Stimulated activated memory B cell treated with anti-CD40 and anti-IgM and Interleukin-4, amounts not matched to agents 10 μg/mL and 1 μg/mL and 100 μg/mL, for 72 hours (primary cell): ENCODE data around the gene JAK3.
A peak's percentile ranks its signal among the peaks of the same experiment; 100 is the strongest.

ENCODE experiments used
- ATAC-seq: fragments of 150-1000 bp; cut with Tn5 transposase; 2 replicates; pipeline ENCODE4 v1.10.0; 2021
- H3K27ac Mint-ChIP-seq: one replicate; pipeline ENCODE4 v1.8.0; 2022; ENCODE audit warnings: mild to moderate bottlenecking, mixed read lengths
- H3K27me3 Mint-ChIP-seq: one replicate; pipeline ENCODE4 v1.8.0; 2022; ENCODE audit warnings: mixed read lengths
- H3K36me3 Mint-ChIP-seq: one replicate; pipeline ENCODE4 v1.8.0; 2022; ENCODE audit warnings: mixed read lengths
- H3K4me1 Mint-ChIP-seq: one replicate; pipeline ENCODE4 v1.8.0; 2022; ENCODE audit warnings: mixed read lengths
- H3K4me3 Mint-ChIP-seq: one replicate; pipeline ENCODE4 v1.8.0; 2022; ENCODE audit warnings: mild to moderate bottlenecking, moderate library complexity, mixed read lengths
- H3K9me3 Mint-ChIP-seq: one replicate; pipeline ENCODE4 v1.8.0; 2022; ENCODE audit warnings: mixed read lengths

Gene JAK3

DNA sequence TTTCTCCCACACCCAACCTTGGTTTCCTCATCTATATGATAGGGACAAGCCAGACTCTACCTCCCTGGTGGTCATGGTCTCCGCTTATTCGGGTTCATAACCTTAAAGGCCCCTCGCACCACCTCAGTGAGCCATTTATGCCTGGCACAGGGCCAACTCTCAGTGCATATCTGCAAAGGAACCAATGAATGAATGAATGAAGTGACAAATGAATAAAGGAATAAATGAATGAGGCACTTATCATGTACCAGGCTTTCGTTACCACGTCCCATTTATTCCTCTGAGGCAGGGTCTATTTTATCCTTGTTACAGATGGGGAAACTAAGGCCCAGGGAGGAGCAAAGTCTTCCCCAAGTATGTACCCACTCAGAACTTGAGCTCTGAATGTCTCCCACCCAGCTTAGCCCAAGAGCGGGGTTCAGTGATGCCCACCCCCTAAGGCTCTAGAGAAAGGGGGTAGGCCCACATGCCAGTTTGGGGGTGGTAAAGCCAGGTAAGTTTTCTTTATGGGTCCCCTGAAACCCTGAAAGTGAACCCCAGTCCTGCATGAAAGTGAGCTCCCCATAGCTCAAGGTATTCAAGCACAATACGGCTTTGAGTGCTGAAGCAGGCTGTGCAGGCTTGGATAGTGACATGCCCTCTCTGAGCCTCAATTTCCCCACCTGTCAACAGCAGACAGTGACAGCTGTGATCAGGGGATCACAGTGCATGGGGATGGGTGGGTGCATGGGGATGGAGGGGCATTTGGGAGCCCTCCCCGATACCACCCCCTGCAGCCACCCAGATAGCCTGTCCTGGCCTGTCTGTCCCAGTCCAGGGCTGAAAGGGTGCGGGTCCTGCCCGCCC, 23.5 kb upstream of the JAK3 start:
- Mint-ChIP-seq H3K27me3 (peaks cover 33% of the 10 kb centered on the region), H3K9me3 (no peaks in the 10 kb centered on the region), H3K4me1 (peaks cover 19% of the 10 kb centered on the region), H3K4me3 (no peak overlapping the region), H3K36me3 (no peaks in the 10 kb centered on the region), H3K27ac (no peak overlapping the region)
- no peak for ATAC-seq

DNA sequence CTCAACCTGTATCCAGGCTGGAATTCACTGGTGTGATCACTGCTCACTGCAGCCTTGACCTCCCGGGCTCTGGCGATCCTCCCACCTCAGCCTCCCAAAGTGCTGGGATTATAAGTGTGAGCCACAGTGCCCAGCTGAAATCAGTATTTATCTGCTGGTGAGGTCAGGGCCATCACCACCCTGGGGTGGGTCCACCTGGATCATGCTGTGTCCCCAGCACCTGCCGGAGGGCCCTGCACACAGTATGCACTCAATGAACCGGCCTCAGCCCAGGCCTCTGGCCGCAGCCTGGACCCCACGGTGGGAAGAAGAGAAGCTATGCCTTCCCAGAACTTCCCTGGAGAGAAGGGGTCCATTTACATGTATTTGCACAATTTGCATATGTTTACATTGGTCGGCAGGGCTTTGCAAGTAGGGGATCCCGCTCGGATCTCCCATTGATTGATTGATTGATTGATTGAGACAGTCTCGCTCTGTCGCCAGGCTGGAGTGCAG, 21.4 kb upstream of the JAK3 start:
- no peak overlapping the region for H3K27ac Mint-ChIP-seq
- H3K4me3 Mint-ChIP-seq = no peak overlapping the region
- peaks cover 36% of the 10 kb centered on the region for H3K4me1 Mint-ChIP-seq
- peaks cover 6% of the 10 kb centered on the region for H3K36me3 Mint-ChIP-seq
- ATAC-seq = no peak
- H3K27me3 Mint-ChIP-seq = peaks cover 33% of the 10 kb centered on the region
- no peaks in the 10 kb centered on the region for H3K9me3 Mint-ChIP-seq

DNA sequence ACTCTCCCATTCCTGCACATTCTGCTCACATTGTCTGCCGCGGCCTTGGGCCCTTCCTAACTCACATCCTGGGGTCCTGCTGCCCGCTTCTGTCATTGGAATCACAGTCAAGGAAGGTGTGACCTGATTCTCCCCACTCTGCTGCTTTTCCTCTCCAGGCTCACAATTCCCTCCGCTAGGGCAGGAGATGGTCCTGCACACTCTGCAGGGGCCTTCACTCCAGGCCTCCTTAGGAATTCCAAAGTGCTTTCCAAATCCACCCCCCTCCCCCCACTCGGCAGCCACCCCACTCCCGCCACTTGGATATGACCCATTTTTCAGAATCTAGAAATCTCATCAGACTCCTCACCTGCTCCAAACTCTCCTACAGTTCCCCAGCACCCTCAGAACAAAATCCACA, 20.9 kb upstream of the JAK3 start:
- Mint-ChIP-seq H3K4me1 (peaks cover 41% of the 10 kb centered on the region), H3K4me3 (no peak overlapping the region), H3K27me3 (peaks cover 33% of the 10 kb centered on the region), H3K27ac (no peak overlapping the region), H3K36me3 (peaks cover 10% of the 10 kb centered on the region), H3K9me3 (no peaks in the 10 kb centered on the region)
- no peak for ATAC-seq

DNA sequence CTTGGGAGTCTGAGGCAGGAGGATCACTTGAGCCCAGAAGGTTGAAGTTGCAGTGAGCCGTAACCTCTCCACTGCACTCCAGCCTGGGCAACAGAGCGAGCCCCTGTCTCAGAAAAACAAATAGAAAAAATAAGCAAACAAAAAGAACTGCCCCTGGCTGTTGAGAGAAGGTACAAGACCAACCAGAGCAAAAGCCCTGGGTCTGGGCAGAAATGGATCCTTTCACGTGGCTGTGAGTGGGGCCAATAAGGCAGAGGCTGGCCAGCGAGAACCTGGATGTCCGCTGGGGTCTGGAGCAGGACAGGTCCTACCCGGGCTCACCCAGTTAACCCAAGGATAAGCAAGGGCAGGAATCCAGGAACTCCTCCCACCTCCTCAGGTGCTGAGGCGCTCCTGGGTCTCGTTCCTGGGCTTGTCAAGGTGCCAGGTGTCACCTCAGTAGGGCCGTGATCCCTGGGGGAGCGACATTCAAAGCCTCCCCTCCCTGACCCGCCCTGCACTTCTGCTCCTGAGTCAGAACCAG, 19.2 kb upstream of the JAK3 start:
- Mint-ChIP-seq H3K27me3 (peaks cover 23% of the 10 kb centered on the region), H3K27ac (no peak overlapping the region), H3K4me3 (no peak overlapping the region), H3K4me1 (peaks cover 47% of the 10 kb centered on the region), H3K36me3 (peaks cover 27% of the 10 kb centered on the region), H3K9me3 (no peaks in the 10 kb centered on the region)
- ATAC-seq = no peak

DNA sequence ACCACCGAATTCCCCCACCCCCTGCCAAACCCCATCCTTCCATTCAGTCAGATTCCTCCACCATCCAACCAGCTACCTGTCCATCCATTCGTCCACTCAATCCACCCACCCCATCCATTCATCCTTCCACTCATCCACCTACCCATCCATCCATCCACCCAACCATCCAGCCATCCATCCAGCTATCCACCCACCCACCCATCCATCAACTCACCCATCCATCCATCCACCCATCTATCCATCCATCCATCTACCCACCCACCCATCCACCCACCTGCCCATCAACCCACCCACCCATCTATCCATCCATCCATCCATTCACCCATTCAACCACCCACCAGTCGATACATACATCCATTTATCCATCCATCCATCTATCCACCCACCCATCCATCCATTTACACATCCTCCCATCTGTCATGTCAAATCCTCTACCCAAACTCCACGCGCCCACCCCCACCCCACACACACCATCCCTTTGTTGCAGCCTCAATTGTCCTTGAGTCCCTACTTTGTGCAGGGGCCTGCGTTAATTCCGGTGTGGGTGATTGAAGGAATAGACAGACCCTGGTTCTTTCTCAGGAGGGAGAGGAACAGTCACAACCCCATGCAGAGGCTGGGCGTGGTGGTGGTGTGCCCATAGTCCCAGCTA, 18.7 kb upstream of the JAK3 start:
- Mint-ChIP-seq H3K27ac (no peak overlapping the region), H3K9me3 (no peaks in the 10 kb centered on the region), H3K36me3 (peaks cover 33% of the 10 kb centered on the region), H3K4me3 (no peak overlapping the region), H3K27me3 (peaks cover 17% of the 10 kb centered on the region), H3K4me1 (peaks cover 48% of the 10 kb centered on the region)
- ATAC-seq = no peak

DNA sequence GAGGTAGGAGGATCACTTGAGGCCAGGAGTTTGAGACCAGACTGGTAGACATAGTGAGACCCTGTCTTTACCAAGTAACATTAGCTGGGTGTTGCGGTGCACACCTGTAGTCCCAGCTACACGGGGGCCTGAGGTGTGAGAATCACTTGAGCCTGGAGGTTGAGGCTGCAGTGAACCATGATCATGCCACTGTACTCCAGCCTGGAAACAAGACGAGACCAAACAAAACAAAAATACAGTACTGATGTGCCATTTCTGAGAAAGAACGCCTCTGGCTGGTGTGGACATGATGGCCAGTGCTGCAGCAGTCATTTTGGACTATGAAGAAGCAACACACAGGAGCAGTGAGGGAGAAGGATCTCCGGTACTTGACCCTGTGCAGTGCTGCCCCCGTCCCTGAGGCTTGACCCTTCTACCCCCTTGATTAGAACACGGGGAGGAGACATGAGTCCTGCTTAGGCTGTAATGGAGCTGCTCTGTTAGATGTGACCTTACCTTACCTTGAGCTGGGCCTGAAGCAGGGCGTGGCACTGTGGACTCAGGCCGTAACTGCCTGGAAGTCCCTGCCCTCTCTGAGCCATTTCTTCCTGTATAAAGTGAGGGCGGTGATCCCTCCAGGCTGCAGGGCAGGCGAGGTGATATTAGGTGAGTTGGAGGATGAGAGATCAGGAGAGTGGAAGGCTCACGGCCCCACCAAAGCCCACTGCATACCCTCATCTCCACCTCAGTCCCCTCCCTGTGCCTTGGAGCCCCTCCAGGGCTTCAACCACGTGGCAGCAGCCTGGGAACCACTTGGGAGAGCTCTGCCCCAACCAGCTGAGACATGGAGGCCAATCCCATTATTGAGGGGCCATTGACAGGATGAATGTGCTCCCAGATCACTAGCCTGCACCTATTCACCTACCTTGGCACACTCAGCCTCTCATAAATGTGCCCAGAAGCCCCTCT, 17.9 kb upstream of the JAK3 start:
- Mint-ChIP-seq H3K4me1 (peaks cover 56% of the 10 kb centered on the region), H3K4me3 (no peak overlapping the region), H3K27me3 (peaks cover 9% of the 10 kb centered on the region), H3K9me3 (no peaks in the 10 kb centered on the region), H3K36me3 (peaks cover 41% of the 10 kb centered on the region), H3K27ac (no peak overlapping the region)
- no peak for ATAC-seq

DNA sequence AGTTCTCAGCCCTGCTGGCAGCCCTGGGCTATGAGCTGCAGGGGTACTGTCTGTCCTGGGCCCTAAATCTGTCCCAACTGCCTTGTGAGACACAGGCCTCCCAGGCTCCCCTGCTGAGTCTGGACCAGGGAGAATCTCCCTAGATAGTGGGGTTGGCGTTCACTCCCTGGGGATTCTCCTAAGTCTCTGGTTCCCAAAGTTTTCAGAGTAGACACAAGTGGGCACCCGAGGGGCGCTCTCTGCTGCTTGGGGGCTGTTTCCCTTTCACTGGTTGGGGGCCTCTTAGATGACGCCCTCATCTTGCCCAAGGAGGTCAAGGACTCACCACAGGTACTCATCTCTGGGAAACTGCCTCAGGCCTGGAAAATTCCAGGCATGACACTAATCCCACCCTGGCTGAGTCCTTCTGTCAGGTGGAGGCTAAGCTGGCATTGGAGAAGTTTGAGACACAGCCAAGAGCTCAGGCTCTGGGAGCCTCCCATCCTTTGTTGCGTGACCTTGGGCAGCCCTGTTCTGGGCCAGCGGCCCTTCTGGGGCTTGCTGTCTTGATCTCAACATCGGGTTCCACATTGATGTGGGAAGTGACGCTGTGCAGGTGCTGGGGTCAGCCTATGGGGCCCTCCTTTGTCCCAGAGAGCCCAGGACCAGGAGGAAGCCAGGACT, 15.9 kb upstream of the JAK3 start:
- Mint-ChIP-seq H3K27ac (peak overlapping the region; percentile 90), H3K27me3 (no peaks in the 10 kb centered on the region), H3K4me3 (peak overlapping the region; percentile 15), H3K36me3 (peaks cover 50% of the 10 kb centered on the region), H3K9me3 (no peaks in the 10 kb centered on the region), H3K4me1 (peaks cover 60% of the 10 kb centered on the region)
- ATAC-seq = no peak

DNA sequence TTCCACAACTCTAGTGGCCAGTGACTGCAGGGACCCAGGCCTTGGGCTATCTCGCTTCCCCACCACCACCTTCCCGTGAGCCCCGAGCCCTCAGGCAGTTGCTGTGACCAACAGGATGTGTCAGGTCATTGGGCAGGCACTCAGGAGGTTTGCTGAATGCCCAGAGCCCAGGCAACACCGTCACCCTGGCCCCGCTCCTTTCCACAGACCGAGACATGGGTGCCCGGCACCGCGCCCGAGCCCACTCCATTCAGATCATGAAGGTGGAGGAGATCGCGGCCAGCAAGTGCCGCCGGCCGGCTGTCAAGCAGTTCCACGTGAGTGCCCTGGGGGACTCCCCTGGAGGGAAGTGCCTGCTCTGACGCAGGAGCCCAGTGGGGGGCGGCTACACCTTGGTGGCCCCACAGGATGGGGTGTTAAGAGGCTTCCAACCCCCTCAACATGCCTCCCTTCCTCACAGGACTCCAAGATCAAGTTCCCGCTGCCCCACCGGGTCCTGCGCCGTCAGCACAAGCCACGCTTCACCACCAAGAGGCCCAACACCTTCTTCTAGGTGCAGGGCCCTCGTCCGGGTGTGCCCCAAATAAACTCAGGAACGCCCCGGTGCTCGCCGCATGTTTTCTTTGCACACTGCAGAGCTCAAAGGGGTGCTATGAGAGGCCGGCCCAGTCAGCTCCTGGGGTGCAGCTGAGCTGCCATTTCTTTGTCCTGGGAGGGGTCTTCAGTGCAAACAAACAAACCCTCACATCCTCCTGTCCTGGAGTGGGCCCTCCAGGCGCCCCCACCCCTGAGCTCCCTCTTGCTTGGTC, 15.1 kb upstream of the JAK3 start:
- H3K4me1 Mint-ChIP-seq = peaks cover 60% of the 10 kb centered on the region
- no peak for ATAC-seq
- peaks cover 50% of the 10 kb centered on the region for H3K36me3 Mint-ChIP-seq
- H3K27me3 Mint-ChIP-seq = no peaks in the 10 kb centered on the region
- H3K9me3 Mint-ChIP-seq = no peaks in the 10 kb centered on the region
- H3K4me3 Mint-ChIP-seq = peak overlapping the region; percentile 92
- H3K27ac Mint-ChIP-seq = peak overlapping the region; percentile 90

DNA sequence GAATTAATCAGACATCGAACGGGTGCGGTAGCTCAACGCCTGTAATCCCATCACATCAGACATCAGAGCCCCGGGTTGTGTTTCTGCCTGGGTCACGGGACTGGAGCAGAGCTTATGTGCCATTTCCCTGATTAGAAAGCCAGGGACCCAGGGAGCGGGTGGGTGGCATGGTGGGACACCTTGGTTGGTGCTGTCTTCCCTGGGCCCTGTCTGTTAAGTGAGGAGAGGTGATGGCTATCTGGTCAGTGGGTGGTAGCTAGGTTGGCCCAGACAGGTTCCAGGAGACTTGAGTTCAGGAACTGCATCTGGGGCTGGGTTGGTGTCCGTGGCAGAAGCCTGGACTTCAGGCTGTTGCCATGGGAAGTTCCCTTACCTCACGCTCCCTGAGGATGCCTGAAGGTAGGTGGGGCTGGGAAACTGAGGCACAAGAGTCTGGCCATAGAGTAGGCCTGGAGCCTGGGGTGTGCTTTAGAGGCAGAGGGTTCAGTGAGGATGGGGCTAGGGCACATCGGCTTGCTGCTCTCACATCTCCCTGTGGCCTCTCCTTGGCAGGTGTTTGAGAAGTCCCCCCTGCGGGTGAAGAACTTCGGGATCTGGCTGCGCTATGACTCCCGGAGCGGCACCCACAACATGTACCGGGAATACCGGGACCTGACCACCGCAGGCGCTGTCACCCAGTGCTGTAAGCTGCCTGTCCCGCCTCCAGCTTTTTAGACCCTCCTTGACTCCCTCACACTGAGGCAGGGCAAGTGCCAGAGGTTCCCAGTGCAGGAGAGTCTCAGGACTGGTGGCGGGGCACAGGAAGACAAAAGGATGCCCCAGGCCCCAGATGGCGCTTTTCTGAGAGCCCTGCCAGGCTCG, 14.0 kb upstream of the JAK3 start:
- peaks cover 60% of the 10 kb centered on the region for H3K4me1 Mint-ChIP-seq
- H3K9me3 Mint-ChIP-seq = no peaks in the 10 kb centered on the region
- no peak for ATAC-seq
- H3K27me3 Mint-ChIP-seq = no peaks in the 10 kb centered on the region
- H3K36me3 Mint-ChIP-seq = peaks cover 50% of the 10 kb centered on the region
- peak overlapping the region; percentile 92 for H3K4me3 Mint-ChIP-seq
- peak overlapping the region; percentile 90 for H3K27ac Mint-ChIP-seq

DNA sequence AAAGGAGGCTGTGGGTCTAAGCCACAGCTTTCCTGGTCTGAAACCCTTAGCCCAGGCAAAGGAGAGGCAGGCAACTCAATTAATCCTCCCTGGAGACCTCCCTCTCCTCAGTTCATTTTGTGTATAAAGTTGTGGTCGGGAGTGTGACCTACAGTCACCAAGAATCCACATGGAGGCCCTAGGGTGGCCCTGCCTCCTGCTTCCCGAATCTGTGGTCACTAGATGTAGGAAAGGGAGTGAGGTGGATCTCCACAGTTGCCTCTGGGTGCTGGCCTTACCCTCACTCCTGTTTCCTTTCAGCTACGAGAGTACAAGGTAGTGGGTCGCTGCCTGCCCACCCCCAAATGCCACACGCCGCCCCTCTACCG, 13.2 kb upstream of the JAK3 start:
- Mint-ChIP-seq H3K4me1 (peaks cover 57% of the 10 kb centered on the region), H3K27me3 (no peaks in the 10 kb centered on the region), H3K9me3 (no peaks in the 10 kb centered on the region), H3K36me3 (peaks cover 50% of the 10 kb centered on the region), H3K4me3 (peak overlapping the region; percentile 92), H3K27ac (peak overlapping the region; percentile 90)
- no peak for ATAC-seq

DNA sequence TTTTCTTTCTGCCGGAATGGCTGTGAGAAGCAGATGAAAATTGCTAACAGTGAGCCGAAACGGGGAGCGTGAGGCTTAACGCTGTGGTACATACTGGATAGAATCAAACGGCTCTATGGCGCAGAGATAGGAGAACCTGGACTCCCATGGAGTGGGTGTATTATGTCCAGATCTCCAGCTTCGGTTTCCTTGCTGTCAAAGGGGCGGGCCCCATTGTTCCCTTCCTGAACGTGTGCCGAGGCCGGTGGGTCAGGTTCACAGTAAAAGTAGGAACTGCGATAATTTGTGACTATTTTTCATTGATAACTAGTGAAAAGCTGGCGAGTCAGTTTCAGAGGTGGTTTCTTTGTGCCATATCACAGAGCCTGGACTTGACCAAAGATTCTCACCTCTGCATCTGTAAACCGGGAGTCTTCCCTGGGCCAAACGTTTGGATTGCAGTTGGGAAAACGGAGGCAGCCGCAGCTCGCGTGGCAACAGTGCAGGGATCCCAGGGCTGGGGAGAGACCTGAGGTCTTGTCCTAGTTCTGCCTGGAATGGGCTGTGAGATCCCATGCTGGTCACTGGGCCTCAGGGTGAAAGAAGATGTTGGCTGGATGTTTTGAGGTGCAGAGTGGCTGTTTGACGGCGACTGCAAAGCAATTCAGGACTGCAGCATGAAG, 12.7 kb upstream of the JAK3 start:
- Mint-ChIP-seq H3K36me3 (peaks cover 50% of the 10 kb centered on the region), H3K4me1 (peaks cover 57% of the 10 kb centered on the region), H3K27ac (peak overlapping the region; percentile 90), H3K27me3 (no peaks in the 10 kb centered on the region), H3K4me3 (peak overlapping the region; percentile 92), H3K9me3 (no peaks in the 10 kb centered on the region)
- ATAC-seq = no peak

DNA sequence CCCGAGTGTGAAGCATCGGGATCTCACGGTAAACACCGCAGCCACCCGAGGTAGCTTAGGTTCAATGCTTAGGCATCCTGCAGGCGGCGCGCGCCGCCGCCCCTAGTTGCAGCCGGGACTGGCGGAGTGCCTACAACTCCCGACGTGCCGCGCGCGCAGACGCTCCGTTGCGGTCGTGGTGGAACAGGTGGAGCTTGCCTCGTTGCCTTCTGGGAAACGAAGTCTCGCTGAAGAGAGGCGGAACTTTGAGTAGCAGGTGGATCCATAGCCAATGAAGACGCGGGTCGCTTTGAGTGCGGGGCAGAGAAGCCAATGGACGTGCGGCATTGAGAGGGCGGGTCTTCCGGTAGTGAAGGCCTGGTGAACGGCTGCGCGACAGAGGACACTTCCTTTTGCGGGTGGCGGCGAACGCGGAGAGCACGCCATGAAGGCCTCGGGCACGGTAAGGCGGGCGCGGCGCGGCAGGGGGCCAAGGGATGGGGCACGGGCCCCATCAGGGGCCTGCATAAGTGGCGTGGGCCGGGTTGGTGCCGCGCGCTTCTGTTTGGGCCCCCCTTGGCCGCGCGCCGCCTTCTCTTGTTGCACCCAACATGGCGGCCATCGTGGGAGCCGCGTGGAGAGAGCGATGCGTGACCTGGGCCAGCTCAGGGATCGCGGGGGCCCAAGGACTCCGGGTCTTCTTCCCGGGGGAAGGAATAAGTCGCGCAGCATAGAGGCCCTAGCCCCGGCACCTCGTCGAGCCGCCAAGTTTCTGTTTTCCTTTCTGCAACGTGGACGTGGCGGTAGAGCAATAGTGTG, 11.9 kb upstream of the JAK3 start, which contains the start of gene RPL18A:
Gene RPL18A (plus strand): TSS at position 378 of the 798 bp plus-strand sequence. CDS start 47 bp downstream, at position 425.
- peak within 1 kb of the TSS; percentile 92 for H3K4me3 Mint-ChIP-seq
- peak; percentile 98 for ATAC-seq
- H3K36me3 Mint-ChIP-seq = peaks cover 48% of the 10 kb centered on the region
- H3K27me3 Mint-ChIP-seq = no peaks in the 10 kb centered on the region
- H3K4me1 Mint-ChIP-seq = peaks cover 55% of the 10 kb centered on the region
- no peaks in the 10 kb centered on the region for H3K9me3 Mint-ChIP-seq
- peak within 1 kb of the TSS; percentile 90 for H3K27ac Mint-ChIP-seq
